H1 (cell line): Measurements from ENCODE around the gene PROCR.
"Not testable (repeated sequence)": the region's sequence is repeated elsewhere in the genome, so short reads cannot be mapped to it uniquely, and the experiment has no call there.

Source experiments
- ATF3 ChIP-seq: IDR thresholded peaks from 2 replicates; pipeline ENCODE4 v1.6.1; 2011; ENCODE audit warnings: low read depth, mild to moderate bottlenecking, low read length; ENCODE audit not compliant: insufficient read depth
- CTCF ChIP-seq, 3 experiments: IDR thresholded peaks; 1 replicate in 2 of 3; 2 replicates in 1 of 3; pipeline versions ENCODE4 v1.5.1 to v1.6.1; 2011; ENCODE audit warnings: low read length in 3 of 3, mild to moderate bottlenecking in 3 of 3, inconsistent platforms in 2 of 3, low read depth in 1 of 3, moderate library complexity in 1 of 3; ENCODE audit not compliant: insufficient read depth in 1 of 3; ENCODE audit errors: control extremely low read depth in 1 of 3
- MAX ChIP-seq: IDR thresholded peaks from 2 replicates; pipeline ENCODE4 v1.6.1; 2012; ENCODE audit warnings: inconsistent platforms
- SIN3A ChIP-seq, 2 experiments: IDR thresholded peaks in 1 of 2; conservative IDR thresholded peaks in 1 of 2; 2 replicates each; pipeline ENCODE4 v1.6.1; 2011 to 2012; ENCODE audit warnings: low read length in 2 of 2, improper control_type of control experiment in 1 of 2, low read depth in 1 of 2, mild to moderate bottlenecking in 1 of 2

- not testable (repeated sequence) for TF ChIP-seq CTCF (IDR thresholded peaks at IDR 0.05; ENCODE audit: control extremely low read depth in 1 of 3, insufficient read depth in 1 of 3, low read depth in 1 of 3, low read length in 3 of 3); SIN3A (conservative IDR thresholded peaks at IDR 0.05 in 1 of 2, IDR thresholded peaks at IDR 0.05 in 1 of 2; ENCODE audit: low read depth in 1 of 2, low read length in 2 of 2); ATF3; MAX
Measured at GRCh38 chr20:35160341-35160740, 11.5 kb upstream of the PROCR start.
